PC-3 (cell line): ENCODE results near the gene LRFN4.

Experiments used
- EZH2 ChIP-seq: fragments of 300-600 bp; sonication (generic); IDR thresholded peaks from one replicate; pipeline ENCODE4 v1.6.1; 2017; ENCODE audit warnings: antibody characterized with exemption, mild to moderate bottlenecking, low read length; ENCODE audit not compliant: unreplicated experiment
- EZH2phosphoT487 ChIP-seq: fragments of 300-600 bp; sonication (generic); IDR thresholded peaks from 2 replicates; pipeline ENCODE4 v1.6.1; 2018; ENCODE audit warnings: mild to moderate bottlenecking, antibody characterized with exemption, low read length, borderline replicate concordance
- TF ChIP-seq, protein P1 (sequence below): fragments of 300-600 bp; sonication (generic); conservative IDR thresholded peaks from 2 replicates; pipeline ENCODE4 v1.5.1; 2017; ENCODE audit warnings: antibody characterized with exemption, low read depth, mild to moderate bottlenecking, low read length

DNA sequence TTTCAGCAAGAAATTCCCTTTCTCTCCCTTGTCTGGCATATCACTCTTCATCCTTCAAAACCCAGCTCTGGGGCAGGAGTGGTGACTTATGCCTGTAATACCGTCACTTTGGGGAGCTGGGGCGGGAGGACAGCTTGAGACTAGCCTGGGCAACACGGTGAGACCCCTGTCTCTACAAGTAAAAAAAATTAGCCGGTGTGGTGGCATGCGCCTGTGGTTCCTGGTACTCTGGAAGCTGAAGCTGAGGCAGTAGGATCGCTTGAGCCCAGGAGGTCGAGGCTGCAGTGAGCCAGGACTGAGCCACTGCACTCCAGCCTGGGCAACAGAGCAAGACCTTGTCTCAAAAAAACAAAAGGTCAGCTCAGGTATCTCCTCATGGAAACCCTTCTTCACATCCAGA lies 15.0 kb upstream of the LRFN4 start:
- TF ChIP-seq, protein P1, sequence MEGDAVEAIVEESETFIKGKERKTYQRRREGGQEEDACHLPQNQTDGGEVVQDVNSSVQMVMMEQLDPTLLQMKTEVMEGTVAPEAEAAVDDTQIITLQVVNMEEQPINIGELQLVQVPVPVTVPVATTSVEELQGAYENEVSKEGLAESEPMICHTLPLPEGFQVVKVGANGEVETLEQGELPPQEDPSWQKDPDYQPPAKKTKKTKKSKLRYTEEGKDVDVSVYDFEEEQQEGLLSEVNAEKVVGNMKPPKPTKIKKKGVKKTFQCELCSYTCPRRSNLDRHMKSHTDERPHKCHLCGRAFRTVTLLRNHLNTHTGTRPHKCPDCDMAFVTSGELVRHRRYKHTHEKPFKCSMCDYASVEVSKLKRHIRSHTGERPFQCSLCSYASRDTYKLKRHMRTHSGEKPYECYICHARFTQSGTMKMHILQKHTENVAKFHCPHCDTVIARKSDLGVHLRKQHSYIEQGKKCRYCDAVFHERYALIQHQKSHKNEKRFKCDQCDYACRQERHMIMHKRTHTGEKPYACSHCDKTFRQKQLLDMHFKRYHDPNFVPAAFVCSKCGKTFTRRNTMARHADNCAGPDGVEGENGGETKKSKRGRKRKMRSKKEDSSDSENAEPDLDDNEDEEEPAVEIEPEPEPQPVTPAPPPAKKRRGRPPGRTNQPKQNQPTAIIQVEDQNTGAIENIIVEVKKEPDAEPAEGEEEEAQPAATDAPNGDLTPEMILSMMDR: no peak
- TF ChIP-seq EZH2phosphoT487 (no peak), EZH2 (no peak)
